HG03280 (cell line): Measurements from ENCODE around the gene GP1BB.
A peak's percentile ranks its signal among the peaks of the same experiment; 100 is the strongest.

Source experiments
- ATAC-seq: cut with Tn5 transposase; IDR thresholded peaks from one replicate; pipeline ENCODE4 v1.9.1; 2021; ENCODE audit warnings: mild to moderate bottlenecking, moderate library complexity; ENCODE audit not compliant: unreplicated experiment

The GP1BB gene

GRCh38 chr22:19764636-19765476 is 41.5 kb downstream of the GP1BB start:
- no peak for ATAC-seq

GRCh38 chr22:19765477-19766239 is 42.3 kb downstream of the GP1BB start:
- ATAC-seq = no peak

DNA sequence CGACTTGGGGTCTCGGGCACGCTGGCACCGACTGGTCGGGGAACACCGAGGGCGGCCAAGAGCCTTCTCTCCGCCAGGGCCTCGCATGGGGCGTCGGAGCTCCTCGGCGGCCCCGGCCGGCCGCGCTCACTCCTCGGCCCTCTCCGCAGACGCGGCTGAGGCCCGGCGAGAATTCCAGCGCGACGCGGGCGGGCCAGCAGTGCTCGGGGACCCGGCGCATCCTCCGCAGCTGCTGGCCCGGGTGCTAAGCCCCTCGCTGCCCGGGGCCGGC is 42.8 kb downstream of the GP1BB start:
- ATAC-seq = no peak

DNA sequence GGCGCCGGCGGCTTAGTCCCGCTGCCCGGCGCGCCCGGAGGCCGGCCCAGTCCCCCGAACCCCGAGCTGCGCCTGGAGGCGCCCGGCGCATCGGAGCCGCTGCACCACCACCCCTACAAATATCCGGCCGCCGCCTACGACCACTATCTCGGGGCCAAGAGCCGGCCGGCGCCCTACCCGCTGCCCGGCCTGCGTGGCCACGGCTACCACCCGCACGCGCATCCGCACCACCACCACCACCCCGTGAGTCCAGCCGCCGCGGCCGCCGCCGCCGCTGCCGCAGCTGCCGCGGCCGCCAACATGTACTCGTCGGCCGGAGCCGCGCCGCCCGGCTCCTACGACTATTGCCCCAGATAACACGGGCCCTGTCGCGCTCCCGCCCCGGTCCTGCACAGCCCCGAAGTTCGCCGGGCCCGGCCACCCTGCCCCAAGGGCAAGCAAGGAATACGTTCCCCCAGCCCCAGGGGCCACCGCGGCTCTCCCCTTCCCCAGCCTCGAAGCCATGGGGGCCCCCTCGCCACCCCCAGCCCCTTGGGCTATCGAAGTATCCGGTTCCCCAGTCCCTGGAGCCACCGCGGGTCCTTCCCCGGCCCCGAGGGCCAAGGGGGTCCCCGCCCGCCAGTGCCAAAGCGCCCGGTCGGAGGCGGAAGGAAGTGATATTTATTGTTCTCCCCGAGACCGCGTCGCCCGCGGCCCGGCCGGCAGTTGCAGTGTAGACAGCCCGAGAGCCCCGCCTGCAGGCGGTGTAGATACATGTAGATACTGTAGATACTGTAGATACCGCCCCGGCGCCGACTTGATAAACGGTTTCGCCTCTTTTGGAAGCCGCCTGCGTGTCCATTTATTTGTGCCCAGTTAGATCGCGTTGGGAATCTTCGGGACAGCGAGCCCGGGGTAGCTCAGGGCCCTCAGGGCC is 43.4 kb downstream of the GP1BB start:
- ATAC-seq = no peak

- no peak for ATAC-seq
Measured at GRCh38 chr22:19767427-19768341, 44.3 kb downstream of the GP1BB start.

- ATAC-seq = no peak
Measured at GRCh38 chr22:19769393-19769715, 46.0 kb downstream of the GP1BB start.

DNA sequence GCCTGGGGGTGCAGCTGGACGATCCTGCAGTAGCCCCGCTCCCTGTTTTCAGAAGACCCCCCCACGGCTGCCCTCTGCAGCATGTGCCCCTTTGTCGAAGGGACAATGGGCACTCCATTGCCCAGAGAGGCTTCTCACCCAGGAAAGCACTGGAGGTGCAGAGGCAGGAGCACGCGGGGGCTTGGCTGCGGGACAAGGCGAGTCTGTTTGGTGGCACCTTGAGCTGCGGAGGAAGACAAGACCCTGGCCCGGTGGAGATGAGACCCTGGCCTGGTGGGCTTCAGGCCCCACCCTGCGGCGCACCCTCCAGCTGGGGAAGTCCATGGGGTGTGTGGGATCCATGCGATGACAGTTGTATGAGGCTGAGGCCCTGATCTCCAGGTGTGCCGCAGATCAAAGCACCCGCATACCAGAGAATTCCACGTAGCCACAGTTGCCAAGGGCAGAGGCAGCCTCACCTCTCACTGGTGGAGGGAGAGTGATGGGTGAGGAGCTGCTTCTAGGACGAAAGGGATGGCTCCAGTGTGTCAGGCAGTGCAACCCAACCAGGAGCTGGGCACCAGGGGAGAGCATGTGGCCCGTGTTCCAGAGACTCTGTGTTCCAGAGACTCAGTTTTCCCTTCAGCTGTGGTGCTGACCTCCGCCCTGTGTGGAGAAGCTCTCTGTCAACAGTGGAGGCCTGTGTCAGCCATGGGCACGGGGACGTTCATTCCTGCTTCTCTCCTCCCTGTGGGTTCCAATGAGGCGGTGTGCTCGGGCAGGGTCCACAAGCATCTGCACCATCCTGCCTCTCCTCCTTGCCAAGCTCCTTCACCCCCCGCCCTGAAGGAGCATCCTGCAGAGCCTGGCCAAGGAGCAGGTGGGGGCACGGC is 47.2 kb downstream of the GP1BB start:
- no peak for ATAC-seq

DNA sequence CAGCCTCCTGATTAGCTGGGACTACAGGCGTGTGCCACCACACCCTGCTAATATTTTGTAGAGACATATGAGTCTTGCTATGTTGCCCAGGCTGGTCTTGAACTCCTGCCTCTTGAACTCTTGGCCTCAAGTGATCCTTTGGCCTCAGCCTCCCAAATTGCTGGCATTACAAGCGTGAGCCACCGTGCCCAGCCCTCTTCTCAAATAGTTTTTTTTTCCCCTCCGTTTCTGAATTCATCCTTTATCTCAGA is 49.0 kb downstream of the GP1BB start:
- no peak for ATAC-seq

DNA sequence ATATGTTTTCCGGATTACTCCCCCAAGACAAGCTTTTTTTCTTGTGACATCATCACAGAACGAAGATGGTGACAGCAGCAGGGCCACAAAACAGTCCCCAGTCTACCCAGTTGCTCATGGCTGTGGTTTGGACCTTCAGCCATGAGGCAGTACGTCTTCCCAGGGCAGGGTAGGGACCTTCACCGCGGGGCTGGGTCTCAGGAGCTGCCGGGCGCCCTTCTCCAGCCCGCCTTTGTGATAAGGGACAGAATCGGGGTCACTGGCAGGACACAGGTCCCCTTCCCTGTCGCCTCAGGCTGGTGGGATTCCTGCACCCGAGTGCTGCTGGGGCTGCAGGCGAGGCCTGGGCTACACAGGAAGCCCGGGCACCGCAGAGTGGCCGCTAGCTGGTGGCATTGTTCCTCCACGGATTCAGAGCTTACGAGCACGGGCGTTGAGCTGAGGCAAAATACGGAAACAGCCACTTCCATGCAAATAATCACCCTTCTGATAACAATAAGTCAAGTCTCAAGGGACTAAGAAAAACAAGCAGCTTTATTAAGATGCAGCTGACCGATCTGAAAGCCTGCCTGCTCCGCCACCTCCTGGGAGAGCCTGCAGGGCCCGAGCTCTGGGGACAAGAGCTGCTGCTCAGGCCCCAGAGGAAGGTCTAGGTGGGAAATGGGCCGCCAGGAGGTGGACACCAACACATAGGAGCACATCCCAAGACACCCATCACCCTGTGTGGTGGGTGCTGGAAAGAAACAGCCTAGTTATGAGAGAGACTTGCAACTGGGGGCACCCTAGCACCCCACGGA is 49.5 kb downstream of the GP1BB start:
- peak; percentile 63 for ATAC-seq

DNA sequence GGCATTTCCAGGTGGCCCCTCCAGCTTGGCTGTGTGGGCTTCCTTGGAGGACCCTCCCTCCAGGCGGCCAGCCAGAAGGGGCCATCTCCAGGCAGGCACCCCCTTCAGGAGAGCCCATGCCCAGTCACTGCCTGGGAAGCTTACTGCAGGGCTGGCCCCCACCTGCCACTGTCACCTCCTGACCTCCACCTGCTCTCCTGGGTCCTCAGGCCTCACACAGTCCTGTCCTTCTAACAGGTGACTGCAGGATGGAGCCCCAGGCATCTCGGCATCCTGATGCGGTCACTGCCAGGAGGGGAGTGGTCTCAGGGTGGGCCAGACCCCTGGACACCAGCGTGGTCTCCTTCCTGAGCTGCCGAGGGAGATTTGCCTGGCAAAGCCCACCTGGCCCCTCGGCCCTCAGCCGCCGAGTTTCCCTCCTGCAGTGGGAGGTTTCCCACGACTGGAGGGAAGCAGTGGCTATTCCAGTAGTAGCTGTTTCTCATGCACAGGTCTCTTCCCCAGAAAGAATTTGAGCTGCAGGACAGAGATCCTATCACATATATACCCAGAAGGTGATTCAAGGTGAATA is 50.2 kb downstream of the GP1BB start:
- ATAC-seq = no peak
